ENCODE data around the gene NUTM2D. TPM values are rescaled to one million over a fixed set of nuclear protein-coding genes. Genes with fewer than 3 reads are reported as not detected.
"Not testable (repeated sequence)": the region's sequence is repeated elsewhere in the genome, so short reads cannot be mapped to it uniquely, and the experiment has no call there.

NUTM2D gene
- total RNA-seq, 1 donor from 2014 or later: 3.2 TPM

DNA sequence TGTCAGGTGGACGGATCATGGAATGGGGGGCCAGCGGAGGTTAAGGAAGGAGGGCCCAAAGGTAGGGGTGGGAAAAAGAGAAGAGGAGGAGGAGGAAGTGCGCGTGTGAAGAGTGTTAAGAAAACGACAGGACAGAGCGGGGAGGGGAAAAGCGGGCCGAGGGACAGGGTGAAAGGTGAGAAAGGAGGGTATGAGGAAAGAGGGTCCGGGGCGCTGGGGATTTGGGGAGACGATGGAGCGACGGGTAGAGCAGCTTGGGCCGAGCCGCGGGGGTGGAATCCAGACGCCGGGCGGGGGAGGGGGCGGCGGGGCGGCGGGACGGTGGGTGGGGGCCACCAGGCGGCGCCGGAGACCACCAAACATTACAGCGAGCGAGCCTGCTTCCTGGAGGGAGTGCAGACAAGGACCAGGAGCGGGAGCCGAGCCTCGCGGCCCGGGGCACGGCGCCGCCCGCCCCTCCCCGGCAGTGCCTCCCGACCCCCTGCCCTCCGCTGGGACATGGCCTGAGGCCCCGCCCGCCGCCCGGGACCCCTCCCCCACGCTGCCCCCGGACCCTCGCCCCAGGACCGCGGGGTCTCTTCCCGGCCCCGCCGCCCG lies 15.9 kb upstream of the NUTM2D start:
- peak overlapping the region; percentile 86 for H3K4me3 Mint-ChIP-seq (ENCODE audit: unreplicated experiment)
- H3K27me3 Mint-ChIP-seq (ENCODE audit: low read depth); H3K36me3 Mint-ChIP-seq (ENCODE audit: low read depth); H3K9me3 Mint-ChIP-seq (ENCODE audit: low read depth); DNase-seq (ENCODE audit: low spot score): not testable (repeated sequence)
- H3K4me1 Mint-ChIP-seq (ENCODE audit: low read depth): peaks cover 23% of the 10 kb centered on the region
- H3K27ac Mint-ChIP-seq (ENCODE audit: unreplicated experiment): peak overlapping the region; percentile 95

- Mint-ChIP-seq H3K27ac (ENCODE audit: unreplicated experiment) (peak overlapping the region; percentile 95), H3K4me3 (ENCODE audit: unreplicated experiment) (peak overlapping the region; percentile 80), H3K4me1 (ENCODE audit: low read depth) (peaks cover 23% of the 10 kb centered on the region)
- DNase-seq (ENCODE audit: low spot score): peak; percentile 95
- not testable (repeated sequence) for H3K9me3 Mint-ChIP-seq (ENCODE audit: low read depth); H3K27me3 Mint-ChIP-seq (ENCODE audit: low read depth); H3K36me3 Mint-ChIP-seq (ENCODE audit: low read depth)
These were observed 15.3 kb upstream of the NUTM2D start for GRCh38 chr10:87342249-87342710.

- H3K27me3 Mint-ChIP-seq (ENCODE audit: low read depth); H3K9me3 Mint-ChIP-seq (ENCODE audit: low read depth); H3K36me3 Mint-ChIP-seq (ENCODE audit: low read depth): not testable (repeated sequence)
- peak overlapping the region; percentile 86 for H3K27ac Mint-ChIP-seq (ENCODE audit: unreplicated experiment)
- peak; percentile 92 for DNase-seq (ENCODE audit: low spot score)
- H3K4me1 Mint-ChIP-seq (ENCODE audit: low read depth): peaks cover 23% of the 10 kb centered on the region
- TF ChIP-seq, protein P1, sequence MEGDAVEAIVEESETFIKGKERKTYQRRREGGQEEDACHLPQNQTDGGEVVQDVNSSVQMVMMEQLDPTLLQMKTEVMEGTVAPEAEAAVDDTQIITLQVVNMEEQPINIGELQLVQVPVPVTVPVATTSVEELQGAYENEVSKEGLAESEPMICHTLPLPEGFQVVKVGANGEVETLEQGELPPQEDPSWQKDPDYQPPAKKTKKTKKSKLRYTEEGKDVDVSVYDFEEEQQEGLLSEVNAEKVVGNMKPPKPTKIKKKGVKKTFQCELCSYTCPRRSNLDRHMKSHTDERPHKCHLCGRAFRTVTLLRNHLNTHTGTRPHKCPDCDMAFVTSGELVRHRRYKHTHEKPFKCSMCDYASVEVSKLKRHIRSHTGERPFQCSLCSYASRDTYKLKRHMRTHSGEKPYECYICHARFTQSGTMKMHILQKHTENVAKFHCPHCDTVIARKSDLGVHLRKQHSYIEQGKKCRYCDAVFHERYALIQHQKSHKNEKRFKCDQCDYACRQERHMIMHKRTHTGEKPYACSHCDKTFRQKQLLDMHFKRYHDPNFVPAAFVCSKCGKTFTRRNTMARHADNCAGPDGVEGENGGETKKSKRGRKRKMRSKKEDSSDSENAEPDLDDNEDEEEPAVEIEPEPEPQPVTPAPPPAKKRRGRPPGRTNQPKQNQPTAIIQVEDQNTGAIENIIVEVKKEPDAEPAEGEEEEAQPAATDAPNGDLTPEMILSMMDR (IDR thresholded peaks at IDR 0.05): peak; percentile 73
- peak overlapping the region; percentile 80 for H3K4me3 Mint-ChIP-seq (ENCODE audit: unreplicated experiment)
These were observed 14.8 kb upstream of the NUTM2D start for GRCh38 chr10:87342711-87343258.

DNA sequence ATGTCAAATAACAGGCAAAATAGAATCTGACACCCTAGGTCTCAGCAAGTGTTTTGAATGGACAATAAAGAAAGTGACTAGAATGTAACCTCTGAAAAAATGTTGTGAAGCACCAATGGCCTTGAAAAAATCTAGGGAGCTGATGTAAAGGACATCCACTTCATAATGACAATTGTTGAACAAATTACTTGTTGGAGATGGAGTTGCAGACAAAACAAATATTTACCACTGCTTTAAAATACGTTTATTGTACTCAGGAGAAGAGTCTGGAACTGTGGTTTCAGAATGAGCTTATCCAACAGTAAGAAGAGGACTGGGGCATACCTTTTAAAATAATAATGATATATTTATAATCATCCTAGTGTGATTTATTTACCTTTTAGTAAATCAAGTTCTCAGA lies 11.8 kb upstream of the NUTM2D start:
- not testable (repeated sequence) for H3K27ac Mint-ChIP-seq (ENCODE audit: unreplicated experiment); H3K27me3 Mint-ChIP-seq (ENCODE audit: low read depth); H3K36me3 Mint-ChIP-seq (ENCODE audit: low read depth); H3K4me1 Mint-ChIP-seq (ENCODE audit: low read depth); DNase-seq (ENCODE audit: low spot score); H3K9me3 Mint-ChIP-seq (ENCODE audit: low read depth); H3K4me3 Mint-ChIP-seq (ENCODE audit: unreplicated experiment)

- H3K27me3 Mint-ChIP-seq (ENCODE audit: low read depth): not testable (repeated sequence)
These were observed 7.4 kb upstream of the NUTM2D start for GRCh38 chr10:87350161-87350560.

GRCh38 chr10:87352825-87353224 lies 4.7 kb upstream of the NUTM2D start:
- H3K27ac Mint-ChIP-seq (ENCODE audit: unreplicated experiment); H3K4me1 Mint-ChIP-seq (ENCODE audit: low read depth); H3K27me3 Mint-ChIP-seq (ENCODE audit: low read depth); H3K4me3 Mint-ChIP-seq (ENCODE audit: unreplicated experiment); H3K9me3 Mint-ChIP-seq (ENCODE audit: low read depth); DNase-seq (ENCODE audit: low spot score); H3K36me3 Mint-ChIP-seq (ENCODE audit: low read depth): not testable (repeated sequence)

More at GRCh38 chr10:87350161-87350560, 7.4 kb upstream of the NUTM2D start:
- not testable (repeated sequence) for H3K27ac Mint-ChIP-seq (ENCODE audit: unreplicated experiment); H3K36me3 Mint-ChIP-seq (ENCODE audit: low read depth); H3K4me3 Mint-ChIP-seq (ENCODE audit: unreplicated experiment); H3K9me3 Mint-ChIP-seq (ENCODE audit: low read depth); H3K4me1 Mint-ChIP-seq (ENCODE audit: low read depth); DNase-seq (ENCODE audit: low spot score)

- H3K9me3 Mint-ChIP-seq (ENCODE audit: low read depth); H3K27me3 Mint-ChIP-seq (ENCODE audit: low read depth); DNase-seq (ENCODE audit: low spot score); H3K4me3 Mint-ChIP-seq (ENCODE audit: unreplicated experiment); H3K4me1 Mint-ChIP-seq (ENCODE audit: low read depth); H3K27ac Mint-ChIP-seq (ENCODE audit: unreplicated experiment); H3K36me3 Mint-ChIP-seq (ENCODE audit: low read depth): not testable (repeated sequence)
These were observed 2.4 kb upstream of the NUTM2D start for GRCh38 chr10:87355110-87355509.

- not testable (repeated sequence) for H3K4me1 Mint-ChIP-seq (ENCODE audit: low read depth); H3K9me3 Mint-ChIP-seq (ENCODE audit: low read depth); H3K27me3 Mint-ChIP-seq (ENCODE audit: low read depth); H3K27ac Mint-ChIP-seq (ENCODE audit: unreplicated experiment); H3K36me3 Mint-ChIP-seq (ENCODE audit: low read depth); DNase-seq (ENCODE audit: low spot score); H3K4me3 Mint-ChIP-seq (ENCODE audit: unreplicated experiment)
These were observed 615 bp downstream of the NUTM2D start for GRCh38 chr10:87358159-87358558.

- not testable (repeated sequence) for H3K9me3 Mint-ChIP-seq (ENCODE audit: low read depth); H3K36me3 Mint-ChIP-seq (ENCODE audit: low read depth); H3K4me1 Mint-ChIP-seq (ENCODE audit: low read depth); H3K27me3 Mint-ChIP-seq (ENCODE audit: low read depth); DNase-seq (ENCODE audit: low spot score); H3K4me3 Mint-ChIP-seq (ENCODE audit: unreplicated experiment); H3K27ac Mint-ChIP-seq (ENCODE audit: unreplicated experiment)
These were observed 12.1 kb downstream of the NUTM2D start for GRCh38 chr10:87369514-87370112.

GRCh38 chr10:87374091-87374490 lies 16.5 kb downstream of the NUTM2D start:
- H3K36me3 Mint-ChIP-seq (ENCODE audit: low read depth); H3K27ac Mint-ChIP-seq (ENCODE audit: unreplicated experiment); H3K4me1 Mint-ChIP-seq (ENCODE audit: low read depth); DNase-seq (ENCODE audit: low spot score); H3K9me3 Mint-ChIP-seq (ENCODE audit: low read depth); H3K27me3 Mint-ChIP-seq (ENCODE audit: low read depth); H3K4me3 Mint-ChIP-seq (ENCODE audit: unreplicated experiment): not testable (repeated sequence)

GRCh38 chr10:87379115-87379514 lies 21.6 kb downstream of the NUTM2D start:
- not testable (repeated sequence) for H3K9me3 Mint-ChIP-seq (ENCODE audit: low read depth); H3K27me3 Mint-ChIP-seq (ENCODE audit: low read depth); H3K36me3 Mint-ChIP-seq (ENCODE audit: low read depth); H3K4me1 Mint-ChIP-seq (ENCODE audit: low read depth); DNase-seq (ENCODE audit: low spot score); H3K4me3 Mint-ChIP-seq (ENCODE audit: unreplicated experiment); H3K27ac Mint-ChIP-seq (ENCODE audit: unreplicated experiment)
